Loucy (cell line): ENCODE measurements around the gene BARX1.

Experiments used
- CTCF ChIP-seq: fragments of 200-600 bp; sonication (generic); conservative IDR thresholded peaks from 2 replicates; pipeline ENCODE4 v1.5.1; 2014; ENCODE audit warnings: mild to moderate bottlenecking, antibody characterized with exemption, low read length
- EZH2phosphoT487 ChIP-seq: fragments of 200-600 bp; IDR thresholded peaks from 2 replicates; pipeline ENCODE4 v1.6.1; 2018; ENCODE audit warnings: antibody characterized with exemption, mild to moderate bottlenecking, moderate library complexity, borderline replicate concordance

GRCh38 chr9:93983875-93984274 lies 28.7 kb upstream of the BARX1 start:
- TF ChIP-seq CTCF (no peak), EZH2phosphoT487 (no peak)
